OCI-LY1 (cell line): ENCODE data around the gene CCK.

Source experiments
- EZH2 ChIP-seq: fragments of 200-600 bp; sonication (generic), shearing (Covaris generic); IDR thresholded peaks from 2 replicates; pipeline ENCODE4 v1.8.0; 2017; ENCODE audit warnings: borderline replicate concordance, mixed run types, mild to moderate bottlenecking, antibody characterized with exemption, low read length, moderate library complexity, mixed read lengths
- TF ChIP-seq, protein P1 (sequence below): fragments of 200-600 bp; sonication (generic), shearing (Covaris generic); IDR thresholded peaks from 2 replicates; pipeline ENCODE4 v1.5.1; 2017; ENCODE audit warnings: mild to moderate bottlenecking, antibody characterized with exemption, low read length, moderate library complexity, mixed read lengths

DNA sequence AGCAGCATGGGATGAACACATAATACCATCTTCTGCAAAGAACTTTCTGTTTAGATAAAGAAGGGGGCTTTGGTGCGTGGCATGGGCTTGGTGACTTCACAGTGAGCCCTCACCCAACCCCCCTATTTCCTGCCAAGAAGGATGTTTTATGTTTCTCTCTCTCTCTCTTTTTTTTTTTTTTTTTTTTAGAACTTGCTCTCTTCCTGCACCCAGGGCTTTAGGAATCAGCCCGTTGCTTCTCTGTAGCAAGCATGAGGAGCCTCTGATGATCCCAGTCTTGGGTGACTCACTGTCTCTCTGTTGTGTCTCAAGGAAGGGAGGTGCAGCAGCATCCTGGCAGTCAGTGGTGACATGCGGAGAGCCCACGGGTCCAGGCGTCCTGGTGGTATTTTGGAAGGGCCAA is 49.1 kb downstream of the CCK start:
- TF ChIP-seq, protein P1, sequence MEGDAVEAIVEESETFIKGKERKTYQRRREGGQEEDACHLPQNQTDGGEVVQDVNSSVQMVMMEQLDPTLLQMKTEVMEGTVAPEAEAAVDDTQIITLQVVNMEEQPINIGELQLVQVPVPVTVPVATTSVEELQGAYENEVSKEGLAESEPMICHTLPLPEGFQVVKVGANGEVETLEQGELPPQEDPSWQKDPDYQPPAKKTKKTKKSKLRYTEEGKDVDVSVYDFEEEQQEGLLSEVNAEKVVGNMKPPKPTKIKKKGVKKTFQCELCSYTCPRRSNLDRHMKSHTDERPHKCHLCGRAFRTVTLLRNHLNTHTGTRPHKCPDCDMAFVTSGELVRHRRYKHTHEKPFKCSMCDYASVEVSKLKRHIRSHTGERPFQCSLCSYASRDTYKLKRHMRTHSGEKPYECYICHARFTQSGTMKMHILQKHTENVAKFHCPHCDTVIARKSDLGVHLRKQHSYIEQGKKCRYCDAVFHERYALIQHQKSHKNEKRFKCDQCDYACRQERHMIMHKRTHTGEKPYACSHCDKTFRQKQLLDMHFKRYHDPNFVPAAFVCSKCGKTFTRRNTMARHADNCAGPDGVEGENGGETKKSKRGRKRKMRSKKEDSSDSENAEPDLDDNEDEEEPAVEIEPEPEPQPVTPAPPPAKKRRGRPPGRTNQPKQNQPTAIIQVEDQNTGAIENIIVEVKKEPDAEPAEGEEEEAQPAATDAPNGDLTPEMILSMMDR, result no peak
- TF ChIP-seq EZH2, result no peak
